GM23338 (cell line): ENCODE measurements around the gene EEF2. TPM values are rescaled to one million over a fixed set of nuclear protein-coding genes. Genes with fewer than 3 reads are reported as not detected.

Experiments used
- ATAC-seq: fragments of 200-7000 bp; cut with Tn5 transposase; 3 replicates; pipeline ENCODE4 v1.9.1; 2020
- DNase-seq: peaks from one replicate; pipeline ENCODE4 v3.0.0-alpha.2; 2015; ENCODE audit warnings: low spot score
- H2AFZ ChIP-seq: fragments of 200-600 bp; sonication (generic); 2 replicates; pipeline ENCODE4 v1.8.0; 2016; ENCODE audit warnings: antibody characterized with exemption, mild to moderate bottlenecking, moderate library complexity
- H3F3A ChIP-seq: fragments of 200-600 bp; sonication (generic); replicated peaks from 2 replicates; pipeline ENCODE4 v1.8.0; 2017; ENCODE audit warnings: antibody characterized with exemption, mixed run types, low read depth
- H3K27ac ChIP-seq: fragments of 200-600 bp; sonication (generic); 2 replicates; pipeline ENCODE4 v1.6.1; 2016; ENCODE audit warnings: low read depth
- H3K27me3 ChIP-seq: fragments of 200-600 bp; sonication (generic); 2 replicates; pipeline ENCODE4 v1.8.0; 2016; ENCODE audit warnings: mild to moderate bottlenecking, mixed run types, moderate library complexity; ENCODE audit not compliant: insufficient read depth
- H3K36me3 ChIP-seq: fragments of 200-600 bp; sonication (generic); 2 replicates; pipeline ENCODE4 v1.8.0; 2016; ENCODE audit warnings: mild to moderate bottlenecking; ENCODE audit not compliant: insufficient read depth
- H3K4me1 ChIP-seq: fragments of 200-600 bp; sonication (generic); 2 replicates; pipeline ENCODE4 v1.8.0; 2016; ENCODE audit warnings: mild to moderate bottlenecking, moderate library complexity; ENCODE audit not compliant: insufficient read depth
- H3K4me2 ChIP-seq: fragments of 200-600 bp; sonication (generic); 2 replicates; pipeline ENCODE4 v1.7.1; 2017; ENCODE audit warnings: mixed run types
- H3K4me3 ChIP-seq: fragments of 200-600 bp; sonication (generic); 2 replicates; pipeline ENCODE4 v1.6.1; 2016; ENCODE audit warnings: mixed run types
- H3K79me2 ChIP-seq: fragments of 200-600 bp; sonication (generic); replicated peaks from 2 replicates; pipeline ENCODE4 v1.8.0; 2017; ENCODE audit warnings: mild to moderate bottlenecking; ENCODE audit not compliant: insufficient read depth
- H3K9me2 ChIP-seq: fragments of 200-600 bp; sonication (generic); 2 replicates; pipeline ENCODE4 v1.8.0; 2017; ENCODE audit not compliant: insufficient read depth
- H4K20me1 ChIP-seq: fragments of 200-600 bp; sonication (generic); replicated peaks from 2 replicates; pipeline ENCODE4 v1.8.0; 2017; ENCODE audit warnings: mild to moderate bottlenecking; ENCODE audit not compliant: insufficient read depth
- H3K27ac Mint-ChIP-seq: 2 replicates; pipeline ENCODE4 v1.8.0; 2020; ENCODE audit warnings: inconsistent platforms, mild to moderate bottlenecking, moderate library complexity, mixed read lengths
- H3K27me3 Mint-ChIP-seq: 3 replicates; pipeline ENCODE4 v1.8.0; 2022; ENCODE audit warnings: low read depth, mild to moderate bottlenecking, moderate library complexity, mixed read lengths, inconsistent platforms; ENCODE audit not compliant: insufficient read depth, poor library complexity
- H3K36me3 Mint-ChIP-seq: 3 replicates; pipeline ENCODE4 v1.8.0; 2021; ENCODE audit warnings: low read depth, mild to moderate bottlenecking, inconsistent platforms, moderate library complexity, mixed read lengths
- H3K4me1 Mint-ChIP-seq: 3 replicates; pipeline ENCODE4 v1.8.0; 2020; ENCODE audit warnings: mild to moderate bottlenecking, inconsistent platforms, mixed read lengths
- H3K4me3 Mint-ChIP-seq: 3 replicates; pipeline ENCODE4 v1.8.0; 2021; ENCODE audit warnings: moderate library complexity, mild to moderate bottlenecking, inconsistent platforms, mixed read lengths
- H3K9me3 Mint-ChIP-seq: 3 replicates; pipeline ENCODE4 v1.8.0; 2020; ENCODE audit warnings: moderate library complexity, mild to moderate bottlenecking, inconsistent platforms, mixed read lengths
- CREB1 ChIP-seq: fragments of 250-450 bp; sonication (Bioruptor Pico); IDR thresholded peaks from 2 replicates; pipeline ENCODE4 v1.5.0; 2020; ENCODE audit warnings: low read depth, mild to moderate bottlenecking, moderate library complexity
- EZH2 ChIP-seq: fragments of 200-600 bp; sonication (generic); IDR thresholded peaks from one replicate; pipeline ENCODE4 v1.8.0; 2017; ENCODE audit warnings: antibody characterized with exemption, mild to moderate bottlenecking, low read depth; ENCODE audit not compliant: unreplicated experiment
- EZH2phosphoT487 ChIP-seq: fragments of 200-600 bp; sonication (generic); IDR thresholded peaks from one replicate; pipeline ENCODE4 v1.8.1; 2018; ENCODE audit warnings: antibody characterized with exemption; ENCODE audit not compliant: unreplicated experiment
- JUNB ChIP-seq: IDR thresholded peaks from one replicate; pipeline ENCODE4 v1.6.1; 2016; ENCODE audit warnings: antibody characterized with exemption; ENCODE audit not compliant: unreplicated experiment
- NANOG ChIP-seq: IDR thresholded peaks from 2 replicates; pipeline ENCODE4 v1.6.1; 2016; ENCODE audit warnings: antibody characterized with exemption, borderline replicate concordance
- POLR2AphosphoS5 ChIP-seq: IDR thresholded peaks from 2 replicates; pipeline ENCODE4 v1.6.1; 2016; ENCODE audit warnings: antibody characterized with exemption, low read depth
- REST ChIP-seq: IDR thresholded peaks from one replicate; pipeline ENCODE4 v1.6.1; 2018; ENCODE audit warnings: antibody characterized with exemption; ENCODE audit not compliant: unreplicated experiment
- STAT1 ChIP-seq: IDR thresholded peaks from one replicate; pipeline ENCODE4 v1.6.1; 2016; ENCODE audit warnings: antibody characterized with exemption; ENCODE audit not compliant: unreplicated experiment
- ZNF114 ChIP-seq: fragments of 250-450 bp; sonication (Bioruptor Pico); IDR thresholded peaks from 2 replicates; pipeline ENCODE4 v1.5.0; 2020; ENCODE audit warnings: mild to moderate bottlenecking, moderate library complexity
- ZNF331 ChIP-seq: fragments of 250-450 bp; sonication (Bioruptor Pico); IDR thresholded peaks from 2 replicates; pipeline ENCODE4 v1.5.0; 2020; ENCODE audit warnings: low read depth, mild to moderate bottlenecking, moderate library complexity
- ZNF462 ChIP-seq: fragments of 250-450 bp; sonication (Bioruptor Pico); IDR thresholded peaks from 2 replicates; pipeline ENCODE4 v1.5.0; 2020; ENCODE audit warnings: mild to moderate bottlenecking, moderate library complexity
- polyA plus RNA-seq: library from polyadenylated mRNA; unstranded; fragments of >200 nt; fragmentation: Nextera tagmentation; extraction: Ambion mirVana; gene quantifications from 2 replicates; pipeline ENCODE4 v1.2.1, GENCODE V29; 2016
- total RNA-seq: library from RNA; depleted of rRNA; stranded (reverse); fragments of >200 nt; shearing (Covaris generic); gene quantifications from 2 replicates; pipeline ENCODE4 v1.2.3, GENCODE V29; 2014
- TF ChIP-seq, protein P1 (sequence below): IDR thresholded peaks from 2 replicates; pipeline ENCODE4 v1.6.1; 2016; ENCODE audit warnings: antibody characterized with exemption
- TF ChIP-seq, protein P2 (sequence below), 2 experiments: fragments of 200-600 bp in 1 of 2; sonication (generic) in 1 of 2; conservative IDR thresholded peaks; 2 replicates each; pipeline versions ENCODE4 v1.5.1 to v1.6.1; 2016 to 2017; ENCODE audit warnings: antibody characterized with exemption in 2 of 2, low read depth in 2 of 2, mild to moderate bottlenecking in 2 of 2, moderate library complexity in 1 of 2

Gene EEF2
- total and polyA plus RNA-seq, 2 experiments from 2014 or later: 772 to 2,987 TPM

DNA sequence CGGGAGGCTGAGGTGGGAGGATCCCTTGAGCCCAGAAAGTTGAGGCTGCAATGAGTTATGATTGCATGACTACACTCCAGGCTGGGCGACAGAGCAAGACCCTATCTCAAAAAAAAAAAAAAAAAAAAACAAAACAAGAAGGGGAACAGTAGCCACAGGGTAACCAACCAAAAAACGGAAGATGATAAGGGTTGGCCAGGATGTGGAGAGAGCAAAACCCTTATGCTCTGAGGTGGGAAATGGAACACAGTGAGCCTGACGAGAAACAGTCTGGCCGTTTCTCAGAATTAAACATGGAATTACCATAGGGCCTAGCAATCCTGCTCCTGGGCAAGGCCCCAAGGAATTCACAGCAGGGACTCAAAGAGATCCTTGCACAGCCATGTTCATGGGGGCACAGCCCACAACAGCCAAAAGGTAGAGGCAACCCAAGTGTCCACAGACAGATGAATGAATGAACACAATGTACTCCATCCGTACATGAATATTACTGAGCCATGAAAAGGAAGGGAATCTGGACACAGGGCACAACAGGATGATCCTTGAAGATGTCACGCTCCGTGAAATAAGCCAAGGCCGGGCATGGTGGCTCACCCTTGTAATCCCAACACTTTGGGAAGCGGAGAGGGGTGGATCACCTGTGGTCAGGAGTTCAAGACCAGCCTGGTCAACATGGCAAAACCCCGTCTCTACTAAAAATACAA lies 41.1 kb downstream of the EEF2 start:
- no peaks in the 10 kb centered on the region for H3F3A ChIP-seq
- H3K9me3 Mint-ChIP-seq: no peaks in the 10 kb centered on the region; the same call in 2 of the 3 replicates
- H3K27ac Mint-ChIP-seq: no peak overlapping the region
- H3K79me2 ChIP-seq: no peaks in the 10 kb centered on the region
- no peak overlapping the region for H3K4me3 ChIP-seq
- TF ChIP-seq ZNF462 (CRISPR knock-in tag) (no peak), EZH2phosphoT487 (no peak), REST (no peak), ZNF114 (CRISPR knock-in tag) (no peak), STAT1 (no peak), ZNF331 (CRISPR knock-in tag) (no peak), POLR2AphosphoS5 (no peak), CREB1 (no peak), NANOG (no peak), JUNB (no peak), EZH2 (no peak)
- TF ChIP-seq, protein P1, sequence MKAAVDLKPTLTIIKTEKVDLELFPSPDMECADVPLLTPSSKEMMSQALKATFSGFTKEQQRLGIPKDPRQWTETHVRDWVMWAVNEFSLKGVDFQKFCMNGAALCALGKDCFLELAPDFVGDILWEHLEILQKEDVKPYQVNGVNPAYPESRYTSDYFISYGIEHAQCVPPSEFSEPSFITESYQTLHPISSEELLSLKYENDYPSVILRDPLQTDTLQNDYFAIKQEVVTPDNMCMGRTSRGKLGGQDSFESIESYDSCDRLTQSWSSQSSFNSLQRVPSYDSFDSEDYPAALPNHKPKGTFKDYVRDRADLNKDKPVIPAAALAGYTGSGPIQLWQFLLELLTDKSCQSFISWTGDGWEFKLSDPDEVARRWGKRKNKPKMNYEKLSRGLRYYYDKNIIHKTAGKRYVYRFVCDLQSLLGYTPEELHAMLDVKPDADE: no peak
- TF ChIP-seq, protein P2, sequence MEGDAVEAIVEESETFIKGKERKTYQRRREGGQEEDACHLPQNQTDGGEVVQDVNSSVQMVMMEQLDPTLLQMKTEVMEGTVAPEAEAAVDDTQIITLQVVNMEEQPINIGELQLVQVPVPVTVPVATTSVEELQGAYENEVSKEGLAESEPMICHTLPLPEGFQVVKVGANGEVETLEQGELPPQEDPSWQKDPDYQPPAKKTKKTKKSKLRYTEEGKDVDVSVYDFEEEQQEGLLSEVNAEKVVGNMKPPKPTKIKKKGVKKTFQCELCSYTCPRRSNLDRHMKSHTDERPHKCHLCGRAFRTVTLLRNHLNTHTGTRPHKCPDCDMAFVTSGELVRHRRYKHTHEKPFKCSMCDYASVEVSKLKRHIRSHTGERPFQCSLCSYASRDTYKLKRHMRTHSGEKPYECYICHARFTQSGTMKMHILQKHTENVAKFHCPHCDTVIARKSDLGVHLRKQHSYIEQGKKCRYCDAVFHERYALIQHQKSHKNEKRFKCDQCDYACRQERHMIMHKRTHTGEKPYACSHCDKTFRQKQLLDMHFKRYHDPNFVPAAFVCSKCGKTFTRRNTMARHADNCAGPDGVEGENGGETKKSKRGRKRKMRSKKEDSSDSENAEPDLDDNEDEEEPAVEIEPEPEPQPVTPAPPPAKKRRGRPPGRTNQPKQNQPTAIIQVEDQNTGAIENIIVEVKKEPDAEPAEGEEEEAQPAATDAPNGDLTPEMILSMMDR (conservative IDR thresholded peaks at IDR 0.05; ENCODE audit: low read depth in 2 of 2): no peak
- peaks cover 8% of the 10 kb centered on the region for H3K27me3 Mint-ChIP-seq
- H3K27ac ChIP-seq: no peak overlapping the region
- H2AFZ ChIP-seq: no peak overlapping the region
- no peak overlapping the region for H3K4me2 ChIP-seq
- peaks cover 34% of the 10 kb centered on the region for H3K36me3 Mint-ChIP-seq
- no peaks in the 10 kb centered on the region for H3K4me1 ChIP-seq
- H3K27me3 ChIP-seq: no peaks in the 10 kb centered on the region
- H3K9me2 ChIP-seq: no peaks in the 10 kb centered on the region
- DNase-seq (no peak), ATAC-seq (no peak)
- no peak overlapping the region; the same call in 2 of the 3 replicates for H3K4me3 Mint-ChIP-seq
- no peaks in the 10 kb centered on the region for H4K20me1 ChIP-seq
- H3K36me3 ChIP-seq: no peaks in the 10 kb centered on the region; the same call in 1 of the 2 replicates
- no peaks in the 10 kb centered on the region for H3K4me1 Mint-ChIP-seq
